Lower leg skin (tissue), 4 donors: ENCODE results near the gene TAPBPL. TPM values are rescaled to one million over a fixed set of nuclear protein-coding genes. Genes with fewer than 3 reads are reported as not detected.
"Not testable (repeated sequence)": the region's sequence is repeated elsewhere in the genome, so short reads cannot be mapped to it uniquely, and the experiment has no call there.

Source experiments
- DNase-seq, 2 donors: peaks; one replicate each; pipeline ENCODE4 v3.0.0-alpha.2; 2019; ENCODE audit warnings: low spot score in 2 of 2
- H3K4me3 ChIP-seq: fragments of 200-600 bp; sonication (generic); 2 replicates; pipeline ENCODE4 v1.5.1; 2017; ENCODE audit warnings: mild to moderate bottlenecking, low read depth; ENCODE audit not compliant: poor library complexity, severe bottlenecking
- CTCF ChIP-seq, 3 donors: fragments of 450-650 bp; IDR thresholded peaks; one replicate each; pipeline ENCODE4 v1.5.1; 2016; ENCODE audit warnings: antibody characterized with exemption in 3 of 3, mild to moderate bottlenecking in 3 of 3, moderate library complexity in 2 of 3
- POLR2A ChIP-seq, 2 donors: fragments of 450-650 bp; IDR thresholded peaks; one replicate each; pipeline ENCODE4 v1.6.1; 2016 to 2017; ENCODE audit warnings: antibody characterized with exemption in 2 of 2, mild to moderate bottlenecking in 1 of 2, moderate library complexity in 1 of 2
- WGBS, 2 donors: methylation state at CpG; one replicate each; pipeline ENCODE4 v1.1.5; 2018; 5-methylcytosine and 5-hydroxymethylcytosine counted together
- intact Hi-C: fragments of 100-400 bp; cut with DNase I; formaldehyde crosslinking; loops from one replicate; pipeline ENCODE4 v1.15.0; 2023; ENCODE audit warnings: low total_unique reads
- total RNA-seq, 4 donors: library from RNA; depleted of rRNA; stranded (reverse); fragments of >200 nt; gene quantifications; one replicate each; pipeline ENCODE4 v1.1.0, GENCODE V29; 2016

The TAPBPL gene
- total RNA-seq, 4 donors from 2014 or later, result 11.4 to 23.8 (median 17.6) TPM

- no peak for TF ChIP-seq POLR2A (IDR thresholded peaks at IDR 0.05)
- no peak for TF ChIP-seq CTCF (IDR thresholded peaks at IDR 0.05)
- DNase-seq, result peak in 1 of 2 donors; percentile 76
- intact Hi-C loops, result no loop called here
- 72 to 82% methylated on average over 11 of the region's 11 CpGs for WGBS, 2 donors
- no peak overlapping the region for H3K4me3 ChIP-seq
Observed at GRCh38 chr12:6472491-6472890, 20.6 kb downstream of the TAPBPL start.

GRCh38 chr12:6475233-6475975 lies 23.6 kb downstream of the TAPBPL start:
- DNase-seq, result peak in 1 of 2 donors; percentile 71
- 86 to 90% methylated on average over 17 to 39 of the region's 48 CpGs for WGBS, 2 donors
- H3K4me3 ChIP-seq, intact Hi-C loops: not testable (repeated sequence)

GRCh38 chr12:6476489-6476888 lies 24.6 kb downstream of the TAPBPL start:
- no peak overlapping the region for H3K4me3 ChIP-seq
- WGBS, 2 donors, result 50 to 52% methylated on average over 3 of the region's 3 CpGs
- no peak for DNase-seq
- intact Hi-C loops, result no loop called here
- TF ChIP-seq POLR2A (IDR thresholded peaks at IDR 0.05) (no peak), CTCF (IDR thresholded peaks at IDR 0.05) (no peak)

GRCh38 chr12:6477601-6478377 lies 25.9 kb downstream of the TAPBPL start:
- 92 to 95% methylated on average over 35 to 37 of the region's 37 CpGs for WGBS, 2 donors
- peak in 1 of 2 donors; percentile 69 for DNase-seq
- intact Hi-C loops, H3K4me3 ChIP-seq: not testable (repeated sequence)

- intact Hi-C loops, result no loop called here
- DNase-seq, result peak in 1 of 2 donors; percentile 84
- TF ChIP-seq POLR2A (IDR thresholded peaks at IDR 0.05) (no peak), CTCF (IDR thresholded peaks at IDR 0.05) (no peak)
- 87 to 89% methylated on average over 18 to 20 of the region's 20 CpGs for WGBS, 2 donors
- H3K4me3 ChIP-seq, result no peak overlapping the region
Observed at GRCh38 chr12:6478416-6478815, 26.6 kb downstream of the TAPBPL start.

GRCh38 chr12:6488240-6488639 lies 36.4 kb downstream of the TAPBPL start:
- DNase-seq, result peak in 1 of 2 donors; percentile 57
- intact Hi-C loops, result no loop called here
- 66 to 77% methylated on average over 1 of the region's 1 CpG for WGBS, 2 donors
- H3K4me3 ChIP-seq, result no peak overlapping the region
- TF ChIP-seq POLR2A (IDR thresholded peaks at IDR 0.05), result no peak
- no peak for TF ChIP-seq CTCF (IDR thresholded peaks at IDR 0.05)
